Caco-2 (cell line): ENCODE data around the gene TULP1. TPM values are rescaled to one million over a fixed set of nuclear protein-coding genes. Genes with fewer than 3 reads are reported as not detected.

ENCODE experiments used
- BruUV-seq: library from RNA; stranded (reverse); fragments of 400-500 nt; replicated peaks from 2 replicates; lab custom pipeline; 2021; lab: Mats Ljungman, UMichigan
- CTCF ChIA-PET: fragments of 300-600 bp; sonication (Branson Sonifier 250); formaldehyde crosslinking; loops from one replicate; lab custom pipeline; 2022; ENCODE audit warnings: antibody characterized with exemption; lab: Charles Lee
- POLR2A ChIA-PET: fragments of 300-600 bp; sonication (Branson Sonifier 250); formaldehyde crosslinking; loops from one replicate; lab custom pipeline; 2022; ENCODE audit warnings: antibody characterized with exemption; lab: Charles Lee
- DNase-seq, 2 experiments: peaks; one replicate each; pipeline versions ENCODE4 v3.0.0 to v3.0.0-alpha.2; 2020 to 2022
- H3K27me3 ChIP-seq: replicated peaks from 2 replicates; pipeline ENCODE4 v1.6.0; 2011; ENCODE audit warnings: low read length; ENCODE audit not compliant: control insufficient read depth, insufficient read depth
- H3K36me3 ChIP-seq: 2 replicates; pipeline ENCODE4 v1.5.1; 2011; ENCODE audit warnings: low read length; ENCODE audit not compliant: control insufficient read depth, insufficient read depth
- H3K4me1 ChIP-seq: fragments of 250-450 bp; sonication (Bioruptor Pico); 2 replicates; pipeline ENCODE4 v1.5.1; 2020; ENCODE audit warnings: mild to moderate bottlenecking
- H3K4me3 ChIP-seq: 2 replicates; pipeline ENCODE4 v1.5.1; 2011; ENCODE audit warnings: low read depth, mild to moderate bottlenecking, control low read depth, low read length
- H3K9me3 ChIP-seq: fragments of 250-450 bp; sonication (Bioruptor Pico); 2 replicates; pipeline ENCODE4 v1.5.1; 2020; ENCODE audit warnings: mild to moderate bottlenecking, moderate library complexity
- H3K27ac Mint-ChIP-seq: one replicate; pipeline ENCODE4 v1.8.0; 2022; ENCODE audit warnings: mixed read lengths; ENCODE audit not compliant: unreplicated experiment
- H3K27me3 Mint-ChIP-seq: one replicate; pipeline ENCODE4 v1.8.0; 2022; ENCODE audit warnings: mixed read lengths; ENCODE audit not compliant: insufficient read depth, unreplicated experiment
- H3K36me3 Mint-ChIP-seq: one replicate; pipeline ENCODE4 v1.8.0; 2022; ENCODE audit warnings: mild to moderate bottlenecking, mixed read lengths; ENCODE audit not compliant: insufficient read depth, unreplicated experiment
- H3K4me1 Mint-ChIP-seq: one replicate; pipeline ENCODE4 v1.8.0; 2022; ENCODE audit warnings: low read depth, mixed read lengths; ENCODE audit not compliant: unreplicated experiment
- H3K4me3 Mint-ChIP-seq: one replicate; pipeline ENCODE4 v1.8.0; 2022; ENCODE audit warnings: mild to moderate bottlenecking, moderate library complexity, mixed read lengths; ENCODE audit not compliant: unreplicated experiment
- H3K9me3 Mint-ChIP-seq: one replicate; pipeline ENCODE4 v1.8.0; 2022; ENCODE audit warnings: mixed read lengths; ENCODE audit not compliant: unreplicated experiment
- intact Hi-C: fragments of 100-400 bp; cut with micrococcal nuclease; formaldehyde crosslinking; loops from one replicate; pipeline ENCODE4 v1.10.0; 2022; ENCODE audit not compliant: unreplicated experiment
- total RNA-seq: library from RNA; stranded (reverse); gene quantifications from 2 replicates; pipeline ENCODE4 v1.2.3, GENCODE V29; 2022
- TF ChIP-seq, protein P1 (sequence below), 2 experiments: fragments of 200-600 bp in 1 of 2; IDR thresholded peaks; 1 replicate in 1 of 2; 2 replicates in 1 of 2; pipeline versions ENCODE4 v1.5.1 to v1.8.0; 2011 to 2022; ENCODE audit warnings: antibody characterized with exemption in 1 of 2, control low read depth in 1 of 2, inconsistent platforms in 1 of 2, low read depth in 1 of 2, low read length in 1 of 2, mild to moderate bottlenecking in 1 of 2, moderate library complexity in 1 of 2; ENCODE audit not compliant: insufficient read depth in 1 of 2, severe bottlenecking in 1 of 2, unreplicated experiment in 1 of 2

The TULP1 gene
- total RNA-seq, 1 experiment from 2014 or later, result not detected

- DNase-seq, result peak; percentile 70 to 79
- POLR2A ChIA-PET, result interaction anchor here (2.3 kb wide), 1 partner anchor 11 kb away, joined by 23 read pairs; the partner anchor contains the start of gene TEAD3
- peaks cover 52% of the 10 kb centered on the region for H3K4me1 ChIP-seq
These were observed 27.3 kb downstream of the TULP1 start for GRCh38 chr6:35485402-35485877.

DNA sequence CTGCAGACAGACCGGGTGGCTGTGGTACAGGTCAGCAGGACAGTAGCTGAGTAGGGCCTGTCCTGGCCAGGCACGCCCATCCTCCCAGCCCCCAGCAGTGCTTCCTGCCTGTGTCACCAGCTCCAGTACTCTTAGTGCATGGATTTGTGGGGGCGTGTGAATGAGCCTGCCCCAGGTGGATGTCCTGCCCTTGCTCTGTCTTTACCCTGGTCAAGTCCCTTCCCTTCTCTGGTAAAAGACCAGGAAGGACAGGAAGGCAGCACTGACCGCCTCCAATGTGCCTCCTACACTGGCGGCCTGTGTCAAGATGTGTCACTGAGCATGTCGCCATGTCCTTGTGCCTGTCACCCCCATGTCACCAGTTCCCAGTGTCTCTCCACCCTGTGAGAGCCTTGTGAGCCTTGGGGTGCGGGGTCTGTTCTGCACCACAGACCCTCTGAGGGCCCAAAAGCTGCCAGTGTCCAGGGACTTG is 27.7 kb downstream of the TULP1 start:
- no TSS peak for BruUV-seq
- DNase-seq, result no peak
- TF ChIP-seq, protein P1, sequence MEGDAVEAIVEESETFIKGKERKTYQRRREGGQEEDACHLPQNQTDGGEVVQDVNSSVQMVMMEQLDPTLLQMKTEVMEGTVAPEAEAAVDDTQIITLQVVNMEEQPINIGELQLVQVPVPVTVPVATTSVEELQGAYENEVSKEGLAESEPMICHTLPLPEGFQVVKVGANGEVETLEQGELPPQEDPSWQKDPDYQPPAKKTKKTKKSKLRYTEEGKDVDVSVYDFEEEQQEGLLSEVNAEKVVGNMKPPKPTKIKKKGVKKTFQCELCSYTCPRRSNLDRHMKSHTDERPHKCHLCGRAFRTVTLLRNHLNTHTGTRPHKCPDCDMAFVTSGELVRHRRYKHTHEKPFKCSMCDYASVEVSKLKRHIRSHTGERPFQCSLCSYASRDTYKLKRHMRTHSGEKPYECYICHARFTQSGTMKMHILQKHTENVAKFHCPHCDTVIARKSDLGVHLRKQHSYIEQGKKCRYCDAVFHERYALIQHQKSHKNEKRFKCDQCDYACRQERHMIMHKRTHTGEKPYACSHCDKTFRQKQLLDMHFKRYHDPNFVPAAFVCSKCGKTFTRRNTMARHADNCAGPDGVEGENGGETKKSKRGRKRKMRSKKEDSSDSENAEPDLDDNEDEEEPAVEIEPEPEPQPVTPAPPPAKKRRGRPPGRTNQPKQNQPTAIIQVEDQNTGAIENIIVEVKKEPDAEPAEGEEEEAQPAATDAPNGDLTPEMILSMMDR (IDR thresholded peaks at IDR 0.05; ENCODE audit: insufficient read depth in 1 of 2, low read depth in 1 of 2, low read length in 1 of 2, severe bottlenecking in 1 of 2, unreplicated experiment in 1 of 2), result no peak
- ChIA-PET POLR2A (no interaction called here), CTCF (no interaction called here)
- Histone ChIP-seq H3K36me3 (peaks cover 10% of the 10 kb centered on the region), H3K4me1 (peaks cover 47% of the 10 kb centered on the region), H3K27me3 (no peaks in the 10 kb centered on the region), H3K4me3 (no peak overlapping the region), H3K9me3 (no peaks in the 10 kb centered on the region)
- H3K36me3 Mint-ChIP-seq, result peaks cover 63% of the 10 kb centered on the region
- H3K27me3 Mint-ChIP-seq, result no peaks in the 10 kb centered on the region
- H3K4me3 Mint-ChIP-seq, result peak overlapping the region; percentile 67
- intact Hi-C loops, result no loop called here
- peaks cover 38% of the 10 kb centered on the region for H3K4me1 Mint-ChIP-seq
- H3K27ac Mint-ChIP-seq, result peak overlapping the region; percentile 98
- H3K9me3 Mint-ChIP-seq, result no peaks in the 10 kb centered on the region

More at GRCh38 chr6:35485402-35485877, 27.3 kb downstream of the TULP1 start:
- Histone ChIP-seq H3K27me3 (no peaks in the 10 kb centered on the region), H3K4me3 (peak overlapping the region; percentile 34), H3K9me3 (no peaks in the 10 kb centered on the region), H3K36me3 (peaks cover 10% of the 10 kb centered on the region)
- Mint-ChIP-seq H3K27ac (peak overlapping the region; percentile 98), H3K4me3 (peak overlapping the region; percentile 67), H3K27me3 (no peaks in the 10 kb centered on the region), H3K36me3 (peaks cover 58% of the 10 kb centered on the region), H3K9me3 (no peaks in the 10 kb centered on the region), H3K4me1 (peaks cover 41% of the 10 kb centered on the region)
- intact Hi-C loops, result no loop called here
- TF ChIP-seq, protein P1 (IDR thresholded peaks at IDR 0.05; ENCODE audit: insufficient read depth in 1 of 2, low read depth in 1 of 2, low read length in 1 of 2, severe bottlenecking in 1 of 2, unreplicated experiment in 1 of 2), result no peak
- BruUV-seq, result no TSS peak
- CTCF ChIA-PET, result no interaction called here

DNA sequence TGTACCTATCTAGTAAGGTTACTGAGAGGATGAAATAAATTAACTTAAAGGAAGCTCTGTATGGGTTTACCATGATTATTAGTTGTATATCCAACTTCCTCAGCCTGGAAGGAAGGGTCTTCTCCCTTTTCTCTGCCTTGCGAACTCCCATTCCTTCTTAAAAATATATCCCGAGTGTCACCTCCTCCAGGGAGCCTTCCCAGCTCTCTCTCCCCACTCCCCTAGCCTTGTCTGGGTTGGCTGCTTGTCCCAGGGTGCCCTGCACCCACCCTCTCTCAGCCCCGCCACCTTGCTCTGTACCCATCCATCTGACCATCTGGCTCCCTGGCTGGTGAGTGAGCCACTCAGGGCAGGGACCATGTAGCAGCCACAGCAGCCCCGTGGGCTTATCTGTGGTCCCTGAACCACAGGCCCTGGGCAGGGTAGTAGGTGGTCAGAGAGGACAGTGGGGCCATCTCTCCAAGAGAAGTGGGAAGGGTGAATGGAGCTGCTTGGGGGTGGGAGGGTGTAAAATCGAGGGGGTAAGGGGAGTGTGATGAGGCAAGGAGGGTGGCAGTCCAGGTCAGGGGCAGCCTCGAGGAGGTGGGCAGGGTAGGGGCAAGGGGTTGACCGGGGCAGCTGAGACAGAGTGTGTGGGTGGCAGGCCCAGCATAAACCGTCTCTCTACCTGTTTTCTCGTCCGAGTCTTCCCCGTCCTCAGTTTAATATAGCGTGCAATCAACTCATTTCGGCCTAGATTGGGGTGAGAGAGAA is 28.6 kb downstream of the TULP1 start:
- TF ChIP-seq, protein P1 (IDR thresholded peaks at IDR 0.05; ENCODE audit: insufficient read depth in 1 of 2, low read depth in 1 of 2, low read length in 1 of 2, severe bottlenecking in 1 of 2, unreplicated experiment in 1 of 2), result no peak
- H3K27ac Mint-ChIP-seq, result peak overlapping the region; percentile 98
- H3K4me3 Mint-ChIP-seq, result no peak overlapping the region
- intact Hi-C loops, result no loop called here
- H3K9me3 ChIP-seq, result no peaks in the 10 kb centered on the region
- H3K9me3 Mint-ChIP-seq, result no peaks in the 10 kb centered on the region
- ChIA-PET CTCF (no interaction called here), POLR2A (no interaction called here)
- H3K36me3 Mint-ChIP-seq, result peaks cover 71% of the 10 kb centered on the region
- peaks cover 38% of the 10 kb centered on the region for H3K4me1 Mint-ChIP-seq
- no TSS peak for BruUV-seq
- H3K4me3 ChIP-seq, result no peak overlapping the region
- no peaks in the 10 kb centered on the region for H3K27me3 ChIP-seq
- peaks cover 43% of the 10 kb centered on the region for H3K4me1 ChIP-seq
- no peaks in the 10 kb centered on the region for H3K27me3 Mint-ChIP-seq
- peaks cover 10% of the 10 kb centered on the region for H3K36me3 ChIP-seq
- DNase-seq, result no peak
